HepG2 (cell line): ENCODE results near the gene RNF208. TPM values are rescaled to one million over a fixed set of nuclear protein-coding genes. Genes with fewer than 3 reads are reported as not detected.

Source experiments
- ARNT2 ChIP-seq: sonication (generic); formaldehyde crosslinking; IDR thresholded peaks from 2 replicates; pipeline ENCODE4 v1.8.0; 2022; ENCODE audit warnings: mild to moderate bottlenecking, low read depth, missing genetic modification reagents, moderate library complexity
- ATF7-NPFF ChIP-seq: sonication (generic); formaldehyde crosslinking; IDR thresholded peaks from 2 replicates; pipeline ENCODE4 v1.8.1; 2023; ENCODE audit warnings: mild to moderate bottlenecking, low read depth, missing genetic modification reagents, moderate library complexity
- DPF2 ChIP-seq: sonication (generic); formaldehyde crosslinking; IDR thresholded peaks from 2 replicates; pipeline ENCODE4 v1.4.0; 2020; ENCODE audit warnings: mild to moderate bottlenecking, low read depth, missing genetic modification reagents, borderline replicate concordance
- ETV5 ChIP-seq: IDR thresholded peaks from 2 replicates; pipeline ENCODE4 v1.6.1; 2018; ENCODE audit warnings: missing biosample characterization, missing genetic modification reagents, inconsistent platforms, borderline replicate concordance
- GLI4 ChIP-seq: sonication (generic); formaldehyde crosslinking; IDR thresholded peaks from 2 replicates; pipeline ENCODE4 v1.5.1; 2020; ENCODE audit warnings: missing genetic modification reagents, mild to moderate bottlenecking, moderate library complexity, borderline replicate concordance
- HDAC1 ChIP-seq: sonication (generic); formaldehyde crosslinking; IDR thresholded peaks from 2 replicates; pipeline ENCODE4 v1.5.1; 2020; ENCODE audit warnings: mild to moderate bottlenecking, missing genetic modification reagents
- HIVEP1 ChIP-seq: sonication (generic); formaldehyde crosslinking; IDR thresholded peaks from 2 replicates; pipeline ENCODE4 v1.4.0; 2020; ENCODE audit warnings: mild to moderate bottlenecking, missing genetic modification reagents
- IKZF1 ChIP-seq: fragments of 450-650 bp; IDR thresholded peaks from 2 replicates; pipeline ENCODE4 v1.7.1; 2016
- JARID2 ChIP-seq: sonication (generic); formaldehyde crosslinking; IDR thresholded peaks from 2 replicates; pipeline ENCODE4 v1.8.1; 2023; ENCODE audit warnings: missing genetic modification reagents, inconsistent platforms; ENCODE audit not compliant: insufficient replicate concordance
- PAX8 ChIP-seq: sonication (generic); formaldehyde crosslinking; IDR thresholded peaks from 2 replicates; pipeline ENCODE4 v1.8.0; 2022; ENCODE audit warnings: mild to moderate bottlenecking, missing genetic modification reagents, borderline replicate concordance
- PPARG ChIP-seq: conservative IDR thresholded peaks from 2 replicates; pipeline ENCODE4 v1.6.1; 2016; ENCODE audit warnings: missing biosample characterization, missing genetic modification reagents
- PRMT3 ChIP-seq: sonication (generic); formaldehyde crosslinking; IDR thresholded peaks from 2 replicates; pipeline ENCODE4 v1.8.1; 2022; ENCODE audit warnings: low read depth, mild to moderate bottlenecking, moderate library complexity, missing genetic modification reagents, borderline replicate concordance
- RFXAP ChIP-seq: sonication (generic); formaldehyde crosslinking; IDR thresholded peaks from 2 replicates; pipeline ENCODE4 v1.4.0; 2020; ENCODE audit warnings: missing genetic modification reagents, borderline replicate concordance
- RXRA ChIP-seq: sonication (generic); formaldehyde crosslinking; IDR thresholded peaks from 2 replicates; pipeline ENCODE4 v1.5.1; 2020; ENCODE audit warnings: missing genetic modification reagents
- SRSF9 ChIP-seq: fragments of 200-400 bp; formaldehyde crosslinking; IDR thresholded peaks from 2 replicates; pipeline ENCODE4 v1.6.1; 2018; ENCODE audit warnings: borderline replicate concordance, mild to moderate bottlenecking, low read depth, low read length; ENCODE audit not compliant: insufficient read depth, poor library complexity, severe bottlenecking
- STAG1 ChIP-seq: sonication (generic); formaldehyde crosslinking; IDR thresholded peaks from 2 replicates; pipeline ENCODE4 v1.4.0; 2020; ENCODE audit warnings: missing genetic modification reagents
- ZFP1 ChIP-seq: IDR thresholded peaks from 2 replicates; pipeline ENCODE4 v1.6.1; 2016
- ZNF143 ChIP-seq: sonication (generic); formaldehyde crosslinking; IDR thresholded peaks from 2 replicates; pipeline ENCODE4 v1.4.0; 2020; ENCODE audit warnings: missing genetic modification reagents
- ZNF232 ChIP-seq: sonication (generic); formaldehyde crosslinking; IDR thresholded peaks from 2 replicates; pipeline ENCODE4 v1.4.0; 2020; ENCODE audit warnings: missing genetic modification reagents, borderline replicate concordance
- ZNF331 ChIP-seq: sonication (generic); formaldehyde crosslinking; IDR thresholded peaks from 2 replicates; pipeline ENCODE4 v1.4.0; 2020; ENCODE audit warnings: missing genetic modification reagents
- ZNF432 ChIP-seq: sonication (generic); formaldehyde crosslinking; IDR thresholded peaks from 2 replicates; pipeline ENCODE4 v1.5.0; 2020; ENCODE audit warnings: missing genetic modification reagents, mild to moderate bottlenecking, borderline replicate concordance
- ZNF501 ChIP-seq: sonication (generic); formaldehyde crosslinking; IDR thresholded peaks from 2 replicates; pipeline ENCODE4 v1.5.1; 2020; ENCODE audit warnings: mild to moderate bottlenecking, moderate library complexity, missing genetic modification reagents
- ZNF562 ChIP-seq: sonication (generic); formaldehyde crosslinking; IDR thresholded peaks from 2 replicates; pipeline ENCODE4 v1.8.0; 2022; ENCODE audit warnings: missing genetic modification reagents, borderline replicate concordance
- ZNF878 ChIP-seq: sonication (generic); formaldehyde crosslinking; IDR thresholded peaks from 2 replicates; pipeline ENCODE4 v1.8.1; 2023; ENCODE audit warnings: mild to moderate bottlenecking, missing genetic modification reagents, moderate library complexity
- polyA plus RNA-seq, 8 experiments: library from polyadenylated mRNA; depleted of rRNA in 3 of 8; stranded (reverse) in 7 of 8; unstranded in 1 of 8; fragments of >200 nt; fragmentation: Illumina TruSeq in 4 of 8; extraction: Trizol in 4 of 8; gene quantifications; 2 replicates each; pipeline versions ENCODE4 v1.2.1 to v1.2.3, GENCODE V29; 2011 to 2016; ENCODE audit warnings: low read depth in 4 of 8, missing spikeins in 1 of 8, mixed read lengths in 1 of 8; ENCODE audit not compliant: insufficient read depth in 1 of 8
- total RNA-seq, 5 experiments: library from RNA; depleted of rRNA; stranded (reverse); fragments of >200 nt; fragmentation: Illumina TruSeq; extraction: Trizol; gene quantifications; 2 replicates each; pipeline ENCODE4 v1.2.3, GENCODE V29; 2016; ENCODE audit warnings: low read depth in 1 of 5
- TF ChIP-seq, protein P1 (sequence below): sonication (generic); formaldehyde crosslinking; IDR thresholded peaks from 2 replicates; pipeline ENCODE4 v1.5.1; 2020; ENCODE audit warnings: mild to moderate bottlenecking, missing genetic modification reagents, moderate library complexity
- TF ChIP-seq, protein P2 (sequence below): sonication (generic); formaldehyde crosslinking; IDR thresholded peaks from 2 replicates; pipeline ENCODE4 v1.4.0; 2020; ENCODE audit warnings: mild to moderate bottlenecking, missing genetic modification reagents
- TF ChIP-seq, protein P3 (sequence below): IDR thresholded peaks from 2 replicates; pipeline ENCODE4 v1.6.1; 2016; ENCODE audit warnings: mild to moderate bottlenecking

The RNF208 gene
- total and polyA plus RNA-seq, 2 of the 13 experiments (the other 11 are each of a cell fraction or from before 2014, with no cell fraction given), result 1.6 to 2.1 TPM

DNA sequence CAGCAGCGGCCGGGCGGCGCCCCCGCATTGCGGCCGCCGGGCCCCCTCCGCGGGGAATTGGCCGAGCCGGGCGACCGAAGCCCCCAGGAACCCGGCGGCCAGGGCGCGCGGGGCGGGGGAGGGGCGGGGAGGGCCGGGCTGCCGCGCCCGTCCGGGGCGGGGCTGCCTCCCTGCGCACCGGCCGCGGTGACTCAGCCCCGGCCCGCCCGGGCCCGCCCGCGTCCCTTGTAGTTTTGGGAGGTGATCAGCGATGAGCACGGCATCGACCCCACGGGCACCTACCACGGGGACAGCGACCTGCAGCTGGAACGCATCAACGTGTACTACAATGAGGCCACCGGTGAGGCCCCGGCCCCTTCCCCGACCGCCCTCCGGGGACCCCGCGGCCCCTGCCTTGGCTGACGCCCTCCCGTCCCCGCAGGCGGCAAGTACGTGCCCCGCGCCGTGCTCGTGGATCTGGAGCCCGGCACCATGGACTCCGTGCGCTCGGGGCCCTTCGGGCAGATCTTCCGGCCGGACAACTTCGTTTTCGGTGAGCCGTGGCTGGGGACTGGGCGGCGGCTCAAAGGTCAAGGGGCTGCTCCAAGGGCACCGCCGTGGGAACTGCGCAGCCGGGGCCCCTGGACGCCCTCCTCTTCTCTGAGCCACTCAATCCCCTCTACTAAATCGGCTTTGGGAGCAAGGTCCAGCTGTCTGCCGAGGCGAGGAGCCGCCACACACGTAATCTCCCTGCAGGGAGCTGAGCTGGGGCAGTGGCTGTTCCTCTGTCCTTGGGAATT, 19.6 kb upstream of the RNF208 start (continued):
- TF ChIP-seq, protein P1, sequence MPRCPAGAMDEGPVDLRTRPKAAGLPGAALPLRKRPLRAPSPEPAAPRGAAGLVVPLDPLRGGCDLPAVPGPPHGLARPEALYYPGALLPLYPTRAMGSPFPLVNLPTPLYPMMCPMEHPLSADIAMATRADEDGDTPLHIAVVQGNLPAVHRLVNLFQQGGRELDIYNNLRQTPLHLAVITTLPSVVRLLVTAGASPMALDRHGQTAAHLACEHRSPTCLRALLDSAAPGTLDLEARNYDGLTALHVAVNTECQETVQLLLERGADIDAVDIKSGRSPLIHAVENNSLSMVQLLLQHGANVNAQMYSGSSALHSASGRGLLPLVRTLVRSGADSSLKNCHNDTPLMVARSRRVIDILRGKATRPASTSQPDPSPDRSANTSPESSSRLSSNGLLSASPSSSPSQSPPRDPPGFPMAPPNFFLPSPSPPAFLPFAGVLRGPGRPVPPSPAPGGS (CRISPR knock-in tag), result no peak
- no peak for TF ChIP-seq STAG1 (CRISPR knock-in tag)
- 0 out of 2 replicates have a peak, but pooled peaks have one; percentile 13 for TF ChIP-seq ARNT2 (CRISPR knock-in tag)
- TF ChIP-seq DPF2, result no peak
- TF ChIP-seq ZNF232, result no peak
- 0 out of 2 replicates have a peak, but pooled peaks have one; percentile 65 for TF ChIP-seq GLI4
- TF ChIP-seq RFXAP (CRISPR knock-in tag), result no peak
- peak; percentile 60 for TF ChIP-seq HIVEP1 (CRISPR knock-in tag)
- no peak for TF ChIP-seq IKZF1
- TF ChIP-seq ATF7-NPFF (CRISPR knock-in tag), result peak; percentile 72
- TF ChIP-seq, protein P2, sequence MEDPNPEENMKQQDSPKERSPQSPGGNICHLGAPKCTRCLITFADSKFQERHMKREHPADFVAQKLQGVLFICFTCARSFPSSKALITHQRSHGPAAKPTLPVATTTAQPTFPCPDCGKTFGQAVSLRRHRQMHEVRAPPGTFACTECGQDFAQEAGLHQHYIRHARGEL (CRISPR knock-in tag), result no peak
- TF ChIP-seq SRSF9, result no peak
- TF ChIP-seq ZFP1 (CRISPR knock-in tag), result no peak
- peak; percentile 66 for TF ChIP-seq HDAC1 (CRISPR knock-in tag)
- no peak for TF ChIP-seq PRMT3 (CRISPR knock-in tag)
- TF ChIP-seq ZNF501 (CRISPR knock-in tag), result peak; percentile 87
- TF ChIP-seq JARID2, result no peak
- no peak for TF ChIP-seq ZNF432 (CRISPR knock-in tag)
- TF ChIP-seq ZNF878 (CRISPR knock-in tag), result no peak
- 0 out of 2 replicates have a peak, but pooled peaks have one; percentile 6 for TF ChIP-seq PAX8 (CRISPR knock-in tag)
- peak; percentile 56 for TF ChIP-seq RXRA
- TF ChIP-seq PPARG (CRISPR knock-in tag), result no peak
- 0 out of 2 replicates have a peak, but pooled peaks have one; percentile 24 for TF ChIP-seq ZNF331 (CRISPR knock-in tag)
- TF ChIP-seq, protein P3, sequence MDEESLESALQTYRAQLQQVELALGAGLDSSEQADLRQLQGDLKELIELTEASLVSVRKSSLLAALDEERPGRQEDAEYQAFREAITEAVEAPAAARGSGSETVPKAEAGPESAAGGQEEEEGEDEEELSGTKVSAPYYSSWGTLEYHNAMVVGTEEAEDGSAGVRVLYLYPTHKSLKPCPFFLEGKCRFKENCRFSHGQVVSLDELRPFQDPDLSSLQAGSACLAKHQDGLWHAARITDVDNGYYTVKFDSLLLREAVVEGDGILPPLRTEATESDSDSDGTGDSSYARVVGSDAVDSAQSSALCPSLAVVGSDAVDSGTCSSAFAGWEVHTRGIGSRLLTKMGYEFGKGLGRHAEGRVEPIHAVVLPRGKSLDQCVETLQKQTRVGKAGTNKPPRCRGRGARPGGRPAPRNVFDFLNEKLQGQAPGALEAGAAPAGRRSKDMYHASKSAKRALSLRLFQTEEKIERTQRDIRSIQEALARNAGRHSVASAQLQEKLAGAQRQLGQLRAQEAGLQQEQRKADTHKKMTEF (CRISPR knock-in tag), result peak; percentile 53; the same call in 1 of the 2 replicates
- TF ChIP-seq ETV5, result peak; percentile 21; the same call in 1 of the 2 replicates
- TF ChIP-seq ZNF562 (CRISPR knock-in tag), result no peak
- no peak for TF ChIP-seq ZNF143 (CRISPR knock-in tag)
